Muscle of leg (tissue), 16 donors: Measurements from ENCODE around the gene FOXF2. TPM values are rescaled to one million over a fixed set of nuclear protein-coding genes. Genes with fewer than 3 reads are reported as not detected.
"Not testable (repeated sequence)": the region's sequence is repeated elsewhere in the genome, so short reads cannot be mapped to it uniquely, and the experiment has no call there.

Experiments used
- DNase-seq: peaks from one replicate; pipeline ENCODE4 v3.0.0; 2013
- H3K27ac ChIP-seq: one replicate; pipeline ENCODE4 v1.5.1; 2013; ENCODE audit warnings: mild to moderate bottlenecking, low read length, control low read depth
- H3K27me3 ChIP-seq: one replicate; pipeline ENCODE4 v1.6.1; 2013; ENCODE audit warnings: low read length; ENCODE audit not compliant: control insufficient read depth, insufficient read depth
- H3K36me3 ChIP-seq: one replicate; pipeline ENCODE4 v1.6.1; 2013; ENCODE audit warnings: low read length; ENCODE audit not compliant: control insufficient read depth, insufficient read depth
- H3K4me1 ChIP-seq: one replicate; pipeline ENCODE4 v1.6.1; 2013; ENCODE audit warnings: low read length; ENCODE audit not compliant: control insufficient read depth, insufficient read depth
- H3K4me3 ChIP-seq: one replicate; pipeline ENCODE4 v1.5.1; 2013; ENCODE audit warnings: low read length, control low read depth
- H3K9me3 ChIP-seq: replicated peaks from 2 replicates; pipeline ENCODE4 v1.6.1; 2013; ENCODE audit warnings: low read depth, low read length; ENCODE audit not compliant: control insufficient read depth
- WGBS: methylation state at CpG from one replicate; pipeline ENCODE4 v1.1.5; 2013; ENCODE audit warnings: missing lambda C conversion rate; ENCODE audit not compliant: insufficient coverage; 5-methylcytosine and 5-hydroxymethylcytosine counted together
- long read RNA-seq, 11 donors: transcript quantifications; one replicate each; lab custom pipeline, GENCODE V29; 2026
- polyA plus RNA-seq, 8 donors: library from polyadenylated mRNA; unstranded; fragments of 120-200 nt; gene quantifications; one replicate each; pipeline versions ENCODE4 v1.2.1 to v1.2.3, GENCODE V29; 2013; ENCODE audit warnings: inconsistent platforms in 1 of 8, low replicate concordance in 1 of 8; ENCODE audit not compliant: insufficient read length in 8 of 8, insufficient read depth in 1 of 8
- total RNA-seq: library from RNA; stranded (reverse); fragments of 120-200 nt; gene quantifications from one replicate; pipeline ENCODE4 v1.2.4, GENCODE V29; 2013

FOXF2 gene
- 0.22 TPM for total RNA-seq
- polyA plus RNA-seq, result 1 to 10 TPM in 1 of 8 donors, under 1 TPM in 7; 0.18 to 4.0 (median 0.38) TPM
- long read RNA-seq, donor 1, result 0 reads
- long read RNA-seq, donor 2, result 0 reads
- long read RNA-seq, donor 3, result 0 reads
- long read RNA-seq, donor 4, result 0 reads
- long read RNA-seq, donor 5, result 0 reads
- long read RNA-seq, donor 6, result 0 reads
- long read RNA-seq, donor 7, result 0 reads
- long read RNA-seq, donor 8, result 0 reads
- long read RNA-seq, donor 9, result 0 reads
- long read RNA-seq, donor 10, result 0 reads
- long read RNA-seq, donor 11, result 0 reads

GRCh38 chr6:1389369-1390132, at the start of gene FOXF2:
TSS of gene FOXF2 (plus strand) at chr6:1389576. CDS start at chr6:1389948, 372 bp downstream.
- Histone ChIP-seq H3K36me3 (no peaks in the 10 kb centered on the region), H3K4me1 (peaks cover 32% of the 10 kb centered on the region), H3K27ac (no peak within 1 kb of the TSS), H3K4me3 (peak within 1 kb of the TSS; percentile 31), H3K27me3 (peaks cover 94% of the 10 kb centered on the region), H3K9me3 (no peaks in the 10 kb centered on the region)
- no peak for DNase-seq
- WGBS, result under 1% methylated on average over 93 of the region's 112 CpGs

GRCh38 chr6:1346101-1346500, 43.3 kb upstream of the FOXF2 start:
- Histone ChIP-seq H3K27ac (no peak overlapping the region), H3K9me3 (peaks cover 3% of the 10 kb centered on the region), H3K36me3 (no peaks in the 10 kb centered on the region), H3K4me1 (peaks cover 10% of the 10 kb centered on the region), H3K27me3 (peaks cover 4% of the 10 kb centered on the region), H3K4me3 (no peak overlapping the region)
- DNase-seq, result peak; percentile 13

- WGBS, result 50% methylated on average over 2 of the region's 5 CpGs
- Histone ChIP-seq H3K27ac (no peak overlapping the region), H3K36me3 (no peaks in the 10 kb centered on the region), H3K27me3 (peaks cover 4% of the 10 kb centered on the region), H3K4me1 (peaks cover 10% of the 10 kb centered on the region), H3K4me3 (no peak overlapping the region), H3K9me3 (peaks cover 7% of the 10 kb centered on the region)
- no peak for DNase-seq
Measured at GRCh38 chr6:1346558-1347091, 42.8 kb upstream of the FOXF2 start.

GRCh38 chr6:1347161-1347560, 42.2 kb upstream of the FOXF2 start:
- no peak for DNase-seq
- Histone ChIP-seq H3K4me1 (peaks cover 10% of the 10 kb centered on the region), H3K27me3 (peaks cover 4% of the 10 kb centered on the region), H3K36me3 (no peaks in the 10 kb centered on the region), H3K9me3 (peaks cover 12% of the 10 kb centered on the region), H3K4me3 (no peak overlapping the region), H3K27ac (no peak overlapping the region)
- WGBS, result 68% methylated on average over 2 of the region's 3 CpGs

- Histone ChIP-seq H3K9me3 (peaks cover 12% of the 10 kb centered on the region), H3K36me3 (no peaks in the 10 kb centered on the region), H3K4me1 (peaks cover 10% of the 10 kb centered on the region), H3K27me3 (peaks cover 4% of the 10 kb centered on the region), H3K27ac (no peak overlapping the region), H3K4me3 (no peak overlapping the region)
- DNase-seq, result peak; percentile 96
- no CpG with 5 or more reads among the region's 1 CpG for WGBS
Measured at GRCh38 chr6:1348675-1349074, 40.7 kb upstream of the FOXF2 start.

GRCh38 chr6:1349655-1350054, 39.7 kb upstream of the FOXF2 start:
- peaks cover 4% of the 10 kb centered on the region for H3K27me3 ChIP-seq
- H3K9me3 ChIP-seq, result peaks cover 9% of the 10 kb centered on the region
- H3K4me1 ChIP-seq, result peaks cover 10% of the 10 kb centered on the region
- no peaks in the 10 kb centered on the region for H3K36me3 ChIP-seq
- H3K27ac ChIP-seq, result peak overlapping the region; percentile 4
- H3K4me3 ChIP-seq, result no peak overlapping the region
- no CpG with 5 or more reads among the region's 1 CpG for WGBS
- no peak for DNase-seq

GRCh38 chr6:1351381-1352008, 37.9 kb upstream of the FOXF2 start:
- peaks cover 2% of the 10 kb centered on the region for H3K27me3 ChIP-seq
- no peak for DNase-seq
- H3K4me1 ChIP-seq, result peaks cover 9% of the 10 kb centered on the region
- H3K27ac ChIP-seq, result no peak overlapping the region
- no peak overlapping the region for H3K4me3 ChIP-seq
- no CpG with 5 or more reads among the region's 2 CpGs for WGBS
- peaks cover 9% of the 10 kb centered on the region for H3K9me3 ChIP-seq
- H3K36me3 ChIP-seq, result no peaks in the 10 kb centered on the region

- not testable (repeated sequence) for H3K36me3 ChIP-seq, H3K4me3 ChIP-seq, H3K27ac ChIP-seq, DNase-seq, H3K4me1 ChIP-seq, H3K27me3 ChIP-seq, H3K9me3 ChIP-seq
Measured at GRCh38 chr6:1355068-1355467, 34.3 kb upstream of the FOXF2 start.

- no CpG with 5 or more reads among the region's 4 CpGs for WGBS
- not testable (repeated sequence) for H3K4me3 ChIP-seq, DNase-seq, H3K27me3 ChIP-seq, H3K36me3 ChIP-seq, H3K27ac ChIP-seq, H3K9me3 ChIP-seq, H3K4me1 ChIP-seq
Measured at GRCh38 chr6:1361717-1362116, 27.7 kb upstream of the FOXF2 start.

- H3K27me3 ChIP-seq, result peaks cover 7% of the 10 kb centered on the region
- no peak overlapping the region for H3K4me3 ChIP-seq
- no peak overlapping the region for H3K27ac ChIP-seq
- no peak for DNase-seq
- no peaks in the 10 kb centered on the region for H3K36me3 ChIP-seq
- 96% methylated on average over 5 of the region's 9 CpGs for WGBS
- no peaks in the 10 kb centered on the region for H3K9me3 ChIP-seq
- peaks cover 8% of the 10 kb centered on the region for H3K4me1 ChIP-seq
Measured at GRCh38 chr6:1362643-1363042, 26.7 kb upstream of the FOXF2 start.
